Liver (tissue), 9 donors: ENCODE results near the gene KIAA0825. TPM values are rescaled to one million over a fixed set of nuclear protein-coding genes. Genes with fewer than 3 reads are reported as not detected.

Experiments
- DNase-seq: peaks from one replicate; pipeline ENCODE4 v3.0.0-alpha.2; 2017; ENCODE audit warnings: low spot score
- H3K27ac ChIP-seq, 2 donors: one replicate each; pipeline ENCODE4 v1.7.0; 2013; ENCODE audit warnings: inconsistent platforms in 2 of 2, low read length in 2 of 2, control low read depth in 1 of 2, low read depth in 1 of 2, mild to moderate bottlenecking in 1 of 2
- H3K27me3 ChIP-seq, 4 donors: one replicate each; pipeline versions ENCODE4 v1.6.1 to v1.7.0; 2013; ENCODE audit warnings: low read length in 3 of 4, inconsistent platforms in 1 of 4, mild to moderate bottlenecking in 1 of 4, moderate library complexity in 1 of 4; ENCODE audit not compliant: control insufficient read depth in 4 of 4, insufficient read depth in 4 of 4
- H3K36me3 ChIP-seq, 4 donors: one replicate each; pipeline versions ENCODE4 v1.6.1 to v1.7.0; 2013; ENCODE audit warnings: low read length in 3 of 4, mild to moderate bottlenecking in 3 of 4, low read depth in 1 of 4, moderate library complexity in 1 of 4; ENCODE audit not compliant: control insufficient read depth in 4 of 4, insufficient read depth in 3 of 4
- H3K4me1 ChIP-seq, 4 donors: one replicate each; pipeline versions ENCODE4 v1.6.1 to v1.7.0; 2013; ENCODE audit warnings: low read length in 3 of 4, mild to moderate bottlenecking in 3 of 4, moderate library complexity in 1 of 4; ENCODE audit not compliant: control insufficient read depth in 4 of 4, insufficient read depth in 4 of 4
- H3K4me3 ChIP-seq, 3 donors: one replicate each; pipeline versions ENCODE4 v1.6.1 to v1.7.0; 2013; ENCODE audit warnings: low read length in 3 of 3, control low read depth in 1 of 3, low read depth in 1 of 3, mild to moderate bottlenecking in 1 of 3
- H3K9ac ChIP-seq, 2 donors: one replicate each; pipeline ENCODE4 v1.7.0; 2013; ENCODE audit warnings: low read length in 2 of 2, mild to moderate bottlenecking in 2 of 2, moderate library complexity in 2 of 2, control low read depth in 1 of 2, low read depth in 1 of 2
- H3K9me3 ChIP-seq, 4 donors: one replicate each; pipeline versions ENCODE4 v1.6.1 to v1.7.0; 2013; ENCODE audit warnings: low read length in 3 of 4; ENCODE audit not compliant: control insufficient read depth in 4 of 4
- EGR1 ChIP-seq, 2 donors: IDR thresholded peaks; 2 replicates each; pipeline ENCODE4 v1.6.1; 2016 to 2018; ENCODE audit warnings: antibody characterized with exemption in 2 of 2, low read depth in 2 of 2
- FOXA1 ChIP-seq: IDR thresholded peaks from 2 replicates; pipeline ENCODE4 v1.6.1; 2016; ENCODE audit warnings: antibody characterized with exemption
- FOXA2 ChIP-seq: IDR thresholded peaks from 2 replicates; pipeline ENCODE4 v1.6.1; 2016; ENCODE audit warnings: antibody characterized with exemption
- GABPA ChIP-seq, 2 donors: IDR thresholded peaks in 1 of 2; conservative IDR thresholded peaks in 1 of 2; 2 replicates each; pipeline ENCODE4 v1.6.1; 2016; ENCODE audit warnings: antibody characterized with exemption in 2 of 2, mild to moderate bottlenecking in 1 of 2, moderate library complexity in 1 of 2
- HNF4A ChIP-seq, 2 donors: conservative IDR thresholded peaks; 2 replicates each; pipeline ENCODE4 v1.6.1; 2016; ENCODE audit warnings: antibody characterized with exemption in 2 of 2, mild to moderate bottlenecking in 2 of 2
- HNF4G ChIP-seq: IDR thresholded peaks from 2 replicates; pipeline ENCODE4 v1.6.1; 2016; ENCODE audit warnings: antibody characterized with exemption
- JUND ChIP-seq, 2 donors: IDR thresholded peaks; 2 replicates each; pipeline ENCODE4 v1.6.1; 2016; ENCODE audit warnings: antibody characterized with exemption in 2 of 2
- MAX ChIP-seq: IDR thresholded peaks from 2 replicates; pipeline ENCODE4 v1.6.1; 2016; ENCODE audit warnings: antibody characterized with exemption
- NR2F2 ChIP-seq: IDR thresholded peaks from 2 replicates; pipeline ENCODE4 v1.6.1; 2016; ENCODE audit warnings: antibody characterized with exemption
- RAD21 ChIP-seq, 2 donors: IDR thresholded peaks; 2 replicates each; pipeline ENCODE4 v1.6.1; 2016; ENCODE audit warnings: antibody characterized with exemption in 2 of 2, mild to moderate bottlenecking in 2 of 2
- RXRA ChIP-seq, 2 donors: IDR thresholded peaks; 2 replicates each; pipeline ENCODE4 v1.6.1; 2017 to 2018; ENCODE audit warnings: antibody characterized with exemption in 2 of 2, mild to moderate bottlenecking in 1 of 2
- SP1 ChIP-seq: IDR thresholded peaks from 2 replicates; pipeline ENCODE4 v1.6.1; 2018; ENCODE audit warnings: antibody characterized with exemption, mild to moderate bottlenecking
- TAF1 ChIP-seq: conservative IDR thresholded peaks from 2 replicates; pipeline ENCODE4 v1.6.1; 2016; ENCODE audit warnings: antibody characterized with exemption, mild to moderate bottlenecking
- YY1 ChIP-seq: IDR thresholded peaks from 2 replicates; pipeline ENCODE4 v1.6.1; 2016; ENCODE audit warnings: antibody characterized with exemption, mild to moderate bottlenecking
- ZBTB33 ChIP-seq: IDR thresholded peaks from 2 replicates; pipeline ENCODE4 v1.6.1; 2016; ENCODE audit warnings: antibody characterized with exemption
- WGBS: extraction: QIAGEN DNeasy Blood & Tissue Kit; methylation state at CpG from one replicate; pipeline ENCODE4 v1.1.7; 2013; 5-methylcytosine and 5-hydroxymethylcytosine counted together
- polyA plus RNA-seq, 2 donors: library from polyadenylated mRNA; stranded (reverse) in 1 of 2; unstranded in 1 of 2; fragments of 200-250 nt in 1 of 2; fragments of >200 nt in 1 of 2; fragmentation: Nextera tagmentation in 1 of 2; extraction: Ambion mirVana in 1 of 2; gene quantifications; one replicate each; pipeline versions ENCODE4 v1.2.1 to v1.2.3, GENCODE V29; 2013 to 2015
- total RNA-seq, 2 donors: library from RNA; depleted of rRNA; stranded (reverse); fragments of >200 nt; gene quantifications; one replicate each; pipeline ENCODE4 v1.2.3, GENCODE V29; 2014
- TF ChIP-seq, protein P1 (sequence below): IDR thresholded peaks from 2 replicates; pipeline ENCODE4 v1.6.1; 2016; ENCODE audit warnings: antibody characterized with exemption, mild to moderate bottlenecking
- TF ChIP-seq, protein P2 (sequence below): fragments of 150-350 bp; IDR thresholded peaks from 2 replicates; pipeline ENCODE4 v1.5.1; 2017; ENCODE audit warnings: improper control_type of control experiment, low read depth, low read length; ENCODE audit not compliant: missing input control
- TF ChIP-seq, protein P3 (sequence below): IDR thresholded peaks from 2 replicates; pipeline ENCODE4 v1.6.1; 2016; ENCODE audit warnings: antibody characterized with exemption
- donor health status: healthy.
- donor health status: healthy.
- donor health status: healthy.
- donor health status: healthy.
- donor health status: healthy.

Gene KIAA0825
- total and polyA plus RNA-seq, 4 donors = 0.25 to 3.2 (median 1.2) TPM

DNA sequence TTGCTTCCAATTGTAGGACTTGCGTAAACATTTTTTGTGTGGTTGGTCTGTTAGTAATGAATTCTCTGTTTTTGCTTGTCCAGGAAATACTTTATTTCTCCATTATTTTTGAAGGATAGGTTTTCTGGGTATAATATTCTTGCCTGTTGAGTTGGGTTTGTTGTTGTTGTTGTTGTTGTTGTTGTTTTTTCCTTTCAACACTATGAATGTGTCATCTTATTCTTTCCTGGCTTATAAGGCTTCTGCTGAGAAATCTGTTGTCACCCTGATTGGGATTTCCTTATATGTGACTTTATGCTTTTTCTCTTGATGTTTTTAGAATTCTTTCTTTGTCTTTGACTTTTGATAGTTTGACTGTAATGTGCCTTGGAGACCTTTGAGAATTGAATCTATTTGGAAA is 39.9 kb upstream of the KIAA0825 start:
- Histone ChIP-seq H3K9ac (no peak overlapping the region), H3K27me3 (no peaks in the 10 kb centered on the region), H3K4me3 (no peak overlapping the region), H3K4me1 (no peaks in the 10 kb centered on the region), H3K27ac (no peak overlapping the region), H3K36me3 (peaks cover 0 to 3% (median 0%) of the 10 kb centered on the region in 4 donors), H3K9me3 (no peaks in the 10 kb centered on the region)
- 99% methylated on average over 1 of the region's 1 CpG for WGBS
- TF ChIP-seq, protein P1, sequence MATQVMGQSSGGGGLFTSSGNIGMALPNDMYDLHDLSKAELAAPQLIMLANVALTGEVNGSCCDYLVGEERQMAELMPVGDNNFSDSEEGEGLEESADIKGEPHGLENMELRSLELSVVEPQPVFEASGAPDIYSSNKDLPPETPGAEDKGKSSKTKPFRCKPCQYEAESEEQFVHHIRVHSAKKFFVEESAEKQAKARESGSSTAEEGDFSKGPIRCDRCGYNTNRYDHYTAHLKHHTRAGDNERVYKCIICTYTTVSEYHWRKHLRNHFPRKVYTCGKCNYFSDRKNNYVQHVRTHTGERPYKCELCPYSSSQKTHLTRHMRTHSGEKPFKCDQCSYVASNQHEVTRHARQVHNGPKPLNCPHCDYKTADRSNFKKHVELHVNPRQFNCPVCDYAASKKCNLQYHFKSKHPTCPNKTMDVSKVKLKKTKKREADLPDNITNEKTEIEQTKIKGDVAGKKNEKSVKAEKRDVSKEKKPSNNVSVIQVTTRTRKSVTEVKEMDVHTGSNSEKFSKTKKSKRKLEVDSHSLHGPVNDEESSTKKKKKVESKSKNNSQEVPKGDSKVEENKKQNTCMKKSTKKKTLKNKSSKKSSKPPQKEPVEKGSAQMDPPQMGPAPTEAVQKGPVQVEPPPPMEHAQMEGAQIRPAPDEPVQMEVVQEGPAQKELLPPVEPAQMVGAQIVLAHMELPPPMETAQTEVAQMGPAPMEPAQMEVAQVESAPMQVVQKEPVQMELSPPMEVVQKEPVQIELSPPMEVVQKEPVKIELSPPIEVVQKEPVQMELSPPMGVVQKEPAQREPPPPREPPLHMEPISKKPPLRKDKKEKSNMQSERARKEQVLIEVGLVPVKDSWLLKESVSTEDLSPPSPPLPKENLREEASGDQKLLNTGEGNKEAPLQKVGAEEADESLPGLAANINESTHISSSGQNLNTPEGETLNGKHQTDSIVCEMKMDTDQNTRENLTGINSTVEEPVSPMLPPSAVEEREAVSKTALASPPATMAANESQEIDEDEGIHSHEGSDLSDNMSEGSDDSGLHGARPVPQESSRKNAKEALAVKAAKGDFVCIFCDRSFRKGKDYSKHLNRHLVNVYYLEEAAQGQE = no peak
- TF ChIP-seq HNF4G = no peak
- TF ChIP-seq, protein P2, sequence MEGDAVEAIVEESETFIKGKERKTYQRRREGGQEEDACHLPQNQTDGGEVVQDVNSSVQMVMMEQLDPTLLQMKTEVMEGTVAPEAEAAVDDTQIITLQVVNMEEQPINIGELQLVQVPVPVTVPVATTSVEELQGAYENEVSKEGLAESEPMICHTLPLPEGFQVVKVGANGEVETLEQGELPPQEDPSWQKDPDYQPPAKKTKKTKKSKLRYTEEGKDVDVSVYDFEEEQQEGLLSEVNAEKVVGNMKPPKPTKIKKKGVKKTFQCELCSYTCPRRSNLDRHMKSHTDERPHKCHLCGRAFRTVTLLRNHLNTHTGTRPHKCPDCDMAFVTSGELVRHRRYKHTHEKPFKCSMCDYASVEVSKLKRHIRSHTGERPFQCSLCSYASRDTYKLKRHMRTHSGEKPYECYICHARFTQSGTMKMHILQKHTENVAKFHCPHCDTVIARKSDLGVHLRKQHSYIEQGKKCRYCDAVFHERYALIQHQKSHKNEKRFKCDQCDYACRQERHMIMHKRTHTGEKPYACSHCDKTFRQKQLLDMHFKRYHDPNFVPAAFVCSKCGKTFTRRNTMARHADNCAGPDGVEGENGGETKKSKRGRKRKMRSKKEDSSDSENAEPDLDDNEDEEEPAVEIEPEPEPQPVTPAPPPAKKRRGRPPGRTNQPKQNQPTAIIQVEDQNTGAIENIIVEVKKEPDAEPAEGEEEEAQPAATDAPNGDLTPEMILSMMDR = no peak
- no peak for TF ChIP-seq MAX
- TF ChIP-seq YY1 = no peak
- no peak for TF ChIP-seq NR2F2
- no peak for TF ChIP-seq JUND (IDR thresholded peaks at IDR 0.05)
- TF ChIP-seq FOXA2 = no peak
- TF ChIP-seq RXRA (IDR thresholded peaks at IDR 0.05) = no peak
- no peak for TF ChIP-seq GABPA (IDR thresholded peaks at IDR 0.05 in 1 of 2, conservative IDR thresholded peaks at IDR 0.05 in 1 of 2)
- TF ChIP-seq SP1 = no peak
- no peak for TF ChIP-seq FOXA1
- no peak for TF ChIP-seq ZBTB33
- no peak for TF ChIP-seq TAF1
- no peak for TF ChIP-seq EGR1 (IDR thresholded peaks at IDR 0.05; ENCODE audit: low read depth in 2 of 2)
- TF ChIP-seq, protein P3, sequence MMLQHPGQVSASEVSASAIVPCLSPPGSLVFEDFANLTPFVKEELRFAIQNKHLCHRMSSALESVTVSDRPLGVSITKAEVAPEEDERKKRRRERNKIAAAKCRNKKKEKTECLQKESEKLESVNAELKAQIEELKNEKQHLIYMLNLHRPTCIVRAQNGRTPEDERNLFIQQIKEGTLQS = no peak
- TF ChIP-seq RAD21 (IDR thresholded peaks at IDR 0.05) = no peak
- DNase-seq = no peak

- Histone ChIP-seq H3K36me3 (peaks cover 0 to 8% (median 0%) of the 10 kb centered on the region in 4 donors), H3K4me1 (no peaks in the 10 kb centered on the region), H3K27ac (no peak overlapping the region), H3K9ac (no peak overlapping the region), H3K4me3 (no peak overlapping the region), H3K9me3 (no peaks in the 10 kb centered on the region), H3K27me3 (no peaks in the 10 kb centered on the region)
- no peak for DNase-seq
- WGBS = 90% methylated on average over 1 of the region's 1 CpG
- TF ChIP-seq JUND (IDR thresholded peaks at IDR 0.05) = no peak
- TF ChIP-seq MAX = no peak
- no peak for TF ChIP-seq FOXA1
- TF ChIP-seq, protein P1 = no peak
- no peak for TF ChIP-seq RAD21 (IDR thresholded peaks at IDR 0.05)
- TF ChIP-seq NR2F2 = no peak
- TF ChIP-seq GABPA (IDR thresholded peaks at IDR 0.05 in 1 of 2, conservative IDR thresholded peaks at IDR 0.05 in 1 of 2) = no peak
- TF ChIP-seq RXRA (IDR thresholded peaks at IDR 0.05) = no peak
- no peak for TF ChIP-seq TAF1
- no peak for TF ChIP-seq FOXA2
- TF ChIP-seq, protein P3 = no peak
- TF ChIP-seq HNF4A (conservative IDR thresholded peaks at IDR 0.05) = no peak
Observed at GRCh38 chr5:94649874-94650273, 31.5 kb upstream of the KIAA0825 start.
